Activated CD4-positive, alpha-beta T cell treated with anti-CD3 and anti-CD28 coated beads, Interleukin-10, Interleukin-2, amounts not matched to agents 100 ng/mL and 50 ng/mL, durations not matched to agents 16 hours and 8 hours (primary cell): ENCODE measurements around the gene CABCOCO1.
A peak's percentile ranks its signal among the peaks of the same experiment; 100 is the strongest.

Source experiments
- DNase-seq: peaks from one replicate; pipeline ENCODE4 v3.0.0-alpha.2; 2020

Gene CABCOCO1

DNA sequence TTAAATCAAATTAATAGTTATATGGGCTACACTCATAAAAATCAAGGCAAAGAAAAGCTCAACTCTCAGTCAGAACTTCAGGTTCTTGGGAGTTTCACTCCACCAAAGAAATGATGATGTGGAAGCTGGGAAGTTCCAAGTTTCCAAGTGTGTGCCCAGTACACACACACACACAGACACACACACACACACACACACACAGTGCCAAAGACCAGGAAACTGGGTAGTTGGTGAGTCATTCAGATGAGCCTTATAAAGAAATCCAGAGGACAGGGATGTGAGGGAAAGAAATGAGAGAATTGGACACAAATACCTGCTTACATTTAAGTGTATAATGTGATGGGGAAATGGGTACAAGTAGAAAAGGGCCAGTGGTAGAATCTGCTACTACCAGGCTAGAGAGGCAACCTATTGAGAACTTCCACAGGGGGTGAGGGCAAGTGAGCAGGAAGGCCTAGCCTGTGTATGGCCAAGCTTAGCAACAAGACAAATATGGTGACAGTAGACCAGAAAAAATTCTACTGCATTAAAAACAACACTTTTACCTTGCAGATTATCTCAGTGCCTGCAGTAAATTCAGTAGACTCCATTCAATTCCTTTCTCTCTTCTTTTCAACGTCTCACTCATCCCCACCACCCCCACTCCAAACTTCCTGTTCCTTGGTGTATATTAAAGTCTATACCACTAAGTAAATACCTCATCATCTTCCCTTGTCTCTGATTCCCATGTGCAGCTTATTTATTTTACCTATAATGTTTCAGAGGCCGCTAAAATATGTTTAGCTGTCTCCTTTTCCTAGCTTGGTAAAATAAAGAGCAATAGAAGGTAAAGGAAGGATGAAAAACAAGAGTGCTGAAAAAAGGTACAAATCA lies 95.0 kb downstream of the CABCOCO1 start:
- no peak for DNase-seq

DNA sequence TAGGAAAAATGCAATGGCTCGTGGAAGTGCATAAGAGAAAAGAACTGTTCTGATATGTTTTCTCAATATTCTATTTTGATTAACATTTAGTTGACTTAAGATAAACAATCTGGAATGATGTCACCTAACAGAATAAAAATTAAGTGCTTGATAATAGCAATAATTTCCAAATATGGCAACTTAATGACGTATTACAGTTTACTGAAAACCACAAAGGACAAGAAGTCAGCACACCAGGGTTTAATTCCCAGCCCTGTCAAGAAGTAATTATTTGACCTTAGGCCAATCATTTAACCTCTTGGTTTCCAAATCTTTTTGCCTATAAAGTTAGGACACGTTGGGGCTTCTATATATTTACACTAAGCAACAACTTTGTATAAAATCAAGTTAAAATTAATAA lies 95.7 kb downstream of the CABCOCO1 start:
- no peak for DNase-seq

DNA sequence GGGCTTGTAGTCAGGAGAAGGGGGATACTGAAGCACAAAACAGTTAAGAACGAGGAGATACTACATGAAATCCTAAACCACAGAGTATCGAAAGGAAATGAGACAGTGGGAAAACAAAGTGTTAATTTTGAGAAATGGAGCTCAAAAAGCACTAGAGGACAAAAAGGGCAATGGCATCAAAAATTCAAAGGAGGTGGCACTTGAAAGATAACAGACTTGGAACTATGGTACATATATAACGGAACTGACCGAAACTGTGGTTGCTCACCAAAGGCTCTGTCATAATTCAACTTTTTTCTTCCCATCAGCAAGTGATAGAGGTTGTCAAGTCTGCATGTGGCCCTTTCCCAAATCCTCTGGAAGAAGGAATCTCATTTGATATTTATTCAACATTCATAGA lies 97.0 kb downstream of the CABCOCO1 start:
- DNase-seq: no peak

DNA sequence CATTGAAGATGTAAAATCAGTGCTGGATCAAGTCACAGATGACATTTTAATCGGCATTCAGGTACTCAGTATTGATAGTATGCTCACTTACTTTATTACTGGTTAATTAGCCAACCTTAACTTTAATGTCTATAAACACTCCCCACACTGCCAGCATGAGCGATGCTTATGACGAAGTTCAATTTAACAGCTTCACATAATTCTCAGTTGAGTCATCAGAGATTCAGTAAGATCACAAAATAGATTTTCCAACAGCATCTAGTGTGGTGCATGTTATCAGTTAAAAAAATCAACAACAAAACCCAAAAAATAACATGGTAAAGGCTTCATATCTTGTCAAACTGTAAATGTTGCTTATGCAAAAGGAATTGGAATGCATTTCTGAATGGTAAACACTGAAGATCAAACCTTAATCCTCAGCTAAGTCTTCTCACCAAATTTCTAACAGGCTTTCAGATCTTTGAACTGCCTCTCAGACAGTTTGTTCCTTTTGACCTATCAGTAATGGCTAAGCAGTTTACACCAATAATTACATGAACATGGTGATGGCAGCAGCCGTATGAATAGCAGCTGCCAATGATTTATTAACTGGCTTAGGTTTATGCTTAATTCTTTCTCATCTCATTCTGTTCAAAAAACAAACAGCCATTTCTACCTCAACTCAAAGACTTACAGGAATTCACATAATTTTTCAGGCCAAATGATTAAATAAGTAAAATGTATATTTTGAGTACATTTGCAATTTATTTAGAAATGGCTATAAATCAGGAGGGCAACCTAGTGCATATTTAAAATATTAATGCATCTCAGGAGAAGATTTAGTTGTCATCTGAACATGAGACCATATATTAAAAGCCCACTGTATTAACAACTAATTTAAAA lies 98.5 kb downstream of the CABCOCO1 start:
- DNase-seq: peak; percentile 15

DNA sequence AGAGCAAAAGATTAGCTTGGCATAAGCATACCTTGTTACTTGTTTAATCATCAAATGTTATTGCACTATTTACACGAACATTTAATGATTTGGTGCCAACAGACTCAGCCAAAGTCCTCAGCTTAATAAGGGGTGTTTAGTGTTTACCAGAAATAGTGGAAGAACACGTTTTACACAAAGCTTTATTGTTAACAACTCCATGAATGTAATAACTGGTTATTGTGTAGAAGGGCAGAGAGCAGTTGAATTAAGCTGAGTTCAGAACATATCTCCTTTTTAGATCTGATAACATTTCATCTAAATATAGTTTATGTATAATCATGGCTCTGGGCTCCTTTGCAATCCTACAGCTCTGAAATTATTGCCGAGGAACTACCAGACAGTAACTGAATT lies 99.1 kb downstream of the CABCOCO1 start:
- no peak for DNase-seq

DNA sequence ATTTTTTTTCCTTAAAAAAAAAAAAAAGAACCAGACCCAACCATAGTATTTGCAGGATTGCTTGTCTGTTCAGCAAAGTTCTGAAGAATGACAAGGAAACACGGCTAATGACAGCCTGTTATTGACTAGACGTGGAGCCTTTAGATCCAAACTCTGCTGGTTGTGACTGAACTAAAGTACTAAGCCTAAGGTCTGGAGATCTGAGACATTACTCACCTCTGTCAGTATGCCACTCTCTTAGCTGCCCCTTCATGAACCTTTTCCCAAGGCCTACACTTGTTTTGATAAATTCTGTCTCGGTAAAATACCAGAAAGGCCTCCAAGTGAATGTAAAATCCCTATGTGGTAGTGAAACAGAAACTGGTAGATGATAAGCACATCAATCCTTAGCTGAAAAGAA lies 101.0 kb downstream of the CABCOCO1 start:
- DNase-seq: no peak

DNA sequence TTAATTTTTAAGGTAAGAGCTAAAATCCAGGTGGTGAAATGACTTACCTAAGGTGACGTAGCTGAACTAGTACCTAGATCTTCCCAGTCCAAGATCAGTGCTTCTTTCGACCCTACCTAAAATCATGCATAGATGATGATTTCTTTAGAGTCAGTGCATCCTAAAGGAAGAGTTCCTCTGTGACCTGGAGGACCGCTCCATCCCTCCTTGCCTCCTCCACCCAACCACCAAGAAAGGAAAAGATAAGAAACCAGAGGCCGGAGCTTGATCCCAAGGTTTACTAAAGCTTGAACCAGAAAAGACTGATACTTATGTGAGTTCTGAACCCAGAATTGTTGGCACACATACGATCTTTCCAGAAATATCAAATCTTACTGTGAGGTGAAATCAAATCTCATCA lies 101.8 kb downstream of the CABCOCO1 start:
- no peak for DNase-seq

DNA sequence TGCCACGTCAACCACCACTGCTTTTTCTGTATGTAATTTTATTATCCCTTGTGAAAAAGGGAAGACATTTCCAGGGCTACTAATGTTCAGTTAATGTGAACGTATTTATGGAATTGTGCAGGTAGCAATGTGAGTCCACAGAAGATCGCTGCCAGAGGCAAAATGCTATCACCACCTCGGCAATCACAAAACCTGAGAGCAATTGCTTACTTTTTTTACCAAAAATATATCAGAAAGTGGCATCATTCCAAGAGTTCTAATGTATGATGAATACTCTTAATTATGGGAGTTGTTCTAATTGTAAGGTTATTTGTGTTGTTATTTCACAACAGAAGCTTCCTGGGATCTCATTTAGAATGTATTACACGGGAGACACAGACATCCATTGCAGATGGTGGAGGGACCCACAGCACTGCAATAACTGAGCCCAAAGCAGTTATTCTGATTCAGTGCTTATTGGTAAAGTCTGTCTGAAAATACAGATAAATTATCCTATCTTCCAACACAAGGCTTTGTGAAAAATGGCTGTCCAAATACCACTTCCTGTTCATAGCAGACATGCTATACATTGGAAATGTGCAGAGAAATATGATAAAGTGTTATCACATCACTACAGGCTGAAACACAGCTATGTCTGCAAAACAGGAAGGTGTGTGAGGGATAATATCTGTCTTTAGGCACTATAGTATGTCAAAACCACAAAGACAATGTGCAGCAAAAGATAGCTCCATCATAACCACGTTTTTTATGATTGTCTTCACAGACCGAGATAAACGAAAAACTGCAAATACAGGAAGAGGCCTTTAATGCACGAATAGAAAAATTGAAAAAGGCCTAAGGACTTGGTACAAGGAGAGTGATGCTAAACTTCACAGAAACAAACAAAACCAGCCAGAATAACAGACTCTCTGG lies 102.7 kb downstream of the CABCOCO1 start:
- DNase-seq: no peak

DNA sequence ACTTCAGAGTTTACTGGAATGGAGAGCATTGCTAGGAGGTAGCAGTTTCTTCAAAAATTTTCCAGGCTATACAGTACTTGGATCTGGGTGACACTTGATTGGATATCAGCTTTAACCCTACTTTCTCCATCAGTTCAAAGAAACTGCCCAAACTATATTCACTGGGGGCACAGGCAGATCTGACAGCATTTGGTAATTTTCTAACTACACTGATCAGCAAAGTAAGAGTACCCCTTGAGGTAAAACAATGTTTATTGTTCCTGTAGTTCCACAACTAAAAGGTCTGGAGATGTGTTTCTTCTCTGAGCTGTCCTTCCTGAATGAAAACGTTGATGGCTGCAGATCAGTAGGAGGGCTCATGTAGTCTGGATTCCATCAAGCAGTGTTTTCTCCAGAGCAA lies 104.2 kb downstream of the CABCOCO1 start:
- no peak for DNase-seq

DNA sequence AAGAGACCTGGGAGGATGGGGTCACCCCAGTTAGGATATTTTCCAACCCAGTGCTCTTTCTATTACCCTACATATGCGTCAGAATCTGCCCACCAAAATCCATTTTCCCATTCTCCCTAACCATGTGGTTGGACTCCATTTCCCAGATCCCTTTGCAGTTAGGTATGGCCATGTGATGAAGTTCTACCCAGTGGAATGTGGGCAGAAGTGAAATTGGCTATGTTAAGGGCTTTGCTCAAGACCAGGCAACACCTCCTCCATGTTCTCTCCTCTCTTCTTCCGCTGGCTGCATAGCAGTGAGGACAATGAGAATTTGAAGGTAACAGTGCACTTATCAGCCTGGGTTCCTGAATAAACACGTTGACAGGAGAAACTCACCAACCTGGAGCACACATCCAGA lies 111.3 kb downstream of the CABCOCO1 start:
- DNase-seq: no peak

DNA sequence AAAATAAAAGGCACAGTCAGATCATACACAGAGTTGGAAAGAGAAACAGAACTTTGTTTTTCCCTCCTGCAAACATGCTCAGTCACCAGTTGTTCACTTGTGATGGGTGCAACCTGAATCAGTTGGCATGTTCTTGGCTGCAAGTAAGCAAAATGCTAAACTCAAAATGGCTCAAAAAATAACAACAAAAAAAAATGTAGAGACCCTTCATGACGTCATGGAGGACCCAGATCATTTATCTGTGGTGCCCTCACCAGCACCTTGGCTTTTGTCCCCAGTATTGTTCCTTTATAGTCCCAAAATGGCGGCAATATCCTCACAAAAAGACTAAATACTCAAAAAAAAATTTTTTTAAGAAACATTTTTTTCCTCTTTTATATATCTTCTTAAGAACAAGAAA lies 112.4 kb downstream of the CABCOCO1 start:
- DNase-seq: no peak

DNA sequence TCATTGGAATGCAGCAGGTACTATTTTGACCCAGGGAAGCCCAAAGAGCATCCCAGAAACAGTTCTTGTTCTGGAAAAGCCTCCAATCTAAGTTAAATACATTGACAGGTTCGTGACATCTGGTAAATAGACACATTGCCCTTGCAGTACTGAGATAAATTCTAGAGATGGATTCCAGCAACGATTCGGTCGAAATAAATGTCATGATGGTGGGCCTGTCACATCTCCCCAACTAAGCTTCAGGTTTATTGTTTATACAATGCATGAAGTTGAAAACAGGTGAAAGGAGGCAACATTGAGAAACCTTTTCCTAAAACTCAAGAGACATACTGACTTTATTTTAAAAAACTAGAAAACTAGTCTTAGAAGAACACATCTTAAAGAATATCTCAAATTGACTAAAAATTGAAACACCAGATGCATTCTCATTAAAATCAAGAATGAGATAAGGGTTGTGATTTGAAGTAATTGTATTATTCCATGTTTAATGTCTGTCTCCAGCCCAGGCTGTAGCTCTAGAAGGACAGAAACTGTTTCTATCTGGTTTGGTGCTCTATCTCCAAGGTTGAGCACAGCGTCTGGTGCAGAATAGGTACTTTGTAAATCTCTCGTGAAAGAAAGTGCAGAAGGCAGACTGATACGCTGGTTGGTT lies 114.0 kb downstream of the CABCOCO1 start:
- DNase-seq: no peak

DNA sequence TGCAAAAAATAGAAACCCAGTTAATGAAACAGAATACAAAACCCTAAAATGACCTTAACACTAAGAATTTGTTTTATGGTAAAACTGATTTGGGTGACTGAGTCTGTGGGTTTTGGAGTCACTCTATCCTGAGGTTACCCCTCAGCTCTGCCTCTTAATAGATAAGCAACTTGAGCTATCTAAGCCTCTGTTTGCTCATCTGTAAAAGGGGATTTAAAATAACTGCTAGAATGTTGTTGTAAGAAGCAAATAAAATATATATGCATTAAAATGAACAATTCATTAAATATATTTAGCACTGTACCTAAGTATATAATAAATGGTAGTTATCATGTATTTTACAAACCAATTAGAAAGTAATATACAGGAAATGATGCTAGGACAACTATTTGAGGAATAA lies 115.4 kb downstream of the CABCOCO1 start:
- DNase-seq: no peak

DNA sequence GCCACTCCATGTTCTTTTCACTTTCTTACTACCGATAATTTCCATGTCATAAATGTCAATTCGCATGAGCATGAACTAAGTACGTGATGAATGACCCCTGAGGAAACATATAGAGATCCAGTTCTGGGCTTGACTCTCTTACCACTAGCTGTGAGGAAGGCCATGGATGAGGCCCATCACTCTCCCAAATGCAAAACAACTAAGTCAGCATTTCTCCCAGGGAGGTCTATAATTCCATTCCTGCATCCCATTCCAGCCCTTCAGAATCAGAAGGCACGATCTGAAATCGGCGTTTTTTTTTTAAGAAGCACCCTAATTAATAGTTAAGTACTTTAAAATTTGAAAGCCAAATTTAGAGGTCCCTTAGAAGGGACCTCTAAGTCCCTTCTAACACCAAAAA lies 116.5 kb downstream of the CABCOCO1 start:
- no peak for DNase-seq

DNA sequence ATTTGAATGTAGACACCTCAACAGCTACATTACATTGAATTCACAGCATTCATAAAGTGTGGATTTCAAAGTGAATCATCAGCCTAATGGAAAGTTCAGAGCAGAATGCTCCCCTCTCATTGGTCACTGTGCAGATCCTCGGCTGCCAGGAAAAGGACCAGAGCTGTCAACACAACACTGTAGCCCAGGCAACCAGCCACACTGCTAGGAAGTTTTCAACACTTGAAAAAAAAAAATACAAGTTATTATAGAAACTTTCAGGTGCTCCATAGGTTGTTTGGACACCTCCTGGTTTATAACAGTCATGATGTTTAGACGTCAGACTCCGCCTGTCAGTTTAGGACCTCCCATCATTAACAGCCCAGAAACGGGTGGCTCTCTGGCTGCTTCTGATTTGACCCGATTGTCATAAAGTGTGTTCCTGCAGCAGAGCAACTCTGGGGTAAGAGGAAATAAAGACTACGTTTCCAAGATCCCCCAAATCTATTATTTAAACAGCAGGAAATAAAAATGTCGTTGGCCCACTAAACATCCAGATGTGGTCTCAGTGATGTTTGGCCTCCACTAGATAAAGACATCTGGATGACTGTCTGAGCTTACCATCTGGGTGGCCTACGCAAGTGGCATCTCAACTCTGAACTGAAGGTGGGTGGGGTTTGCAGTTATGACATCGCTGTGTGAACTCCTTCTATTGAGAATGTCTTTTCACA lies 117.4 kb downstream of the CABCOCO1 start:
- DNase-seq: peak; percentile 72

DNA sequence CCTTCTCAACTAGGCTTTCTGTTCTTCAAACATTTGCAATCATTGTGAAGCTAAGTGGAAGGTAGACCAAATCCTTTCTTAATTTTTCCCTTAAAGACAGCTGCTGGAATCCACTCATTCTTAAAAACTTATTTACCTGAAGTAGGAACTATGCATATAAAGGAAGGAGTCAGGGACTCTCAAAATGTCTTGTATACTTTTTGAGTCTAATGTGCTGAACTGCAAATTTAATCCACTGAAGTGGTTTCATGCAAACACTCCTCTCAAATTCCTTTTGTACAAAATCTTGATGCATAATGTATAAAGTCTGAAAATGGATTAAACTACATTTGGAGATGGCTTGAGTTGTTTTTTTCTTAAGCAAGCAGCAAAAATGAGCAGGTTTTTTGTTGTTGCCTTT lies 118.0 kb downstream of the CABCOCO1 start:
- DNase-seq: no peak

DNA sequence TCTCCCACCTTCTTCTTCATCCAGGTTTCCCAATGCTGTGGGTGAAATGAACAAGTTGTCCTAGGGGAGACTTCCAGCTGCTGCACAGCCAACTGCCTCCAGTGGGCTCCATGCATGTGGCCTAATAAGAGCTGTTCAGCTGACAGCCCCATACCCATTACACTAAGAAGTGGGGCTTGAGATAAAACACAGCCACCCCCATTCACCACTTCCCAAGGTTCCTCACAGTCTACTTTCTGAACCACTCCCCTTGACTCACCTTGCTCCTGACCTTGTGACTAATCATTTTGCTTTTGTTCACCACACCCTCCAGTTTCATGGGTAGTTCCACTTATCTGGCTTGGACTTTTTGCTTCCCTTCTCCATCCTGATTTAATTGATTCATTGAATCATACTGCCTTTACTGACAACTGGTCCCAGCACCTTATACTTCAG lies 119.3 kb downstream of the CABCOCO1 start:
- DNase-seq: peak; percentile 49

DNA sequence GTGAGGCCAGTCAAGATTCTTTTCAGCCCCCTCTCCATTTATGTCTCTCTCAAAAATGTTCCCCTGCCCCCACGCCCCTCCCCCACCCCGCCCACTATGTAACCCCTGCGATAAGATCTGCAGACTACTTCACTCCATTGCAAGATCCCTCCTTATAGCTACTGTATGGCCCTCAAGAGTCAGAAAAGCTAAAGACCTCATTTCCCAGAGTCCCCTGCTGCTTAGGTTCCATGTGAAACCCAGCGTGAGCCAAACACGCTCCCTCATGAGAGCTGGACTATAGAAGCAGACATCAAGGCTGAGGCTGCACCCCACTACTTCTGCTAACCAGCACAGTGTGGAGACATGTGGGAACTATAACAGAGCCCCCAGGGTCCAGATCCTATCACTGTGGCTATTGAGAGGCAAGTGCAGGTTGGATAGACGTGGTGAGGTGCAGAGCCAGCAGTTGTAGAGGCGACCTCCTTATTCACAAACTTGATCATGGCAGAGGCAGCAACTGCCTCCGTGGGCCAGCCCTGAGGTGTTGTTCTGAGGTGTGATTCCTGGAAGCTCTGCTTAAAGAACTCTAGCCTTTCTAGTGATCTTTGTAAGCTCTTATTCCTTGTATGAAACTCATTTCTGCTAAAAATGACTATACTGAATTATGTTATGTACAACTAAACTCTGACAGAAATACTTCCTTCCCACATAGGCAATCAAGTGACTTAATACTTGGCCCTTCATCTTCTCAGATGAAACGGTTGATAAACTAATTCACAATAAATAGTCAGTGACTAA lies 121.8 kb downstream of the CABCOCO1 start:
- peak; percentile 87 for DNase-seq

DNA sequence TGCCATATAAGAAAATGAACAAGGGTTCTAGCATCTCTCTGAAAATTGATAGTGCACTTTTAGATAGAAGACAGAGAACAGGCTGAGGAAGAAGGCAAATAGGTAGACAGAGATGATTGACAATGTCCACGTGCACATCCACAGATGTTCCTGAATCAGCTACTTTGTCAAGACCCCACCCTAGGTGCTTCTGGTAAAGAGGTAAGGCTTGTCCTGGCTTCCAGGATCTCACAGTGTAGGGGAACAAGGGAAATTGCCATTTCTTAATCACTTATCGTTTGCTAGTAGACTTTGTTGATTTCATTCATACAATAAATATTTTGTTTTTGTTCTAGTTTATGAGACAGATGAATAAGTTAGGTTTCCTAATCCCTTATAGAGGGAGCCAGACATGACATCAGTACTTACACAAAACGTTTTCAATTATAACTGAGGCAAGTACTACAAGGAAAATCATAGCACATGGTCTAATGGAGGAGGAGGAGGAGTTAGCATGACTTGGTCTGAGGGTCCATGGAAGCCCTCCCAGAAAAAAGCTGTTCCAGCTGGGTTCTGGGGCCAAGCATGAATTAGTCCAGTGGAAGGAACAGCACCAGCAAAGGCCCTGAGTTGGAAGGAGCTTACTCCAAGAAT lies 122.9 kb downstream of the CABCOCO1 start:
- DNase-seq: no peak

DNA sequence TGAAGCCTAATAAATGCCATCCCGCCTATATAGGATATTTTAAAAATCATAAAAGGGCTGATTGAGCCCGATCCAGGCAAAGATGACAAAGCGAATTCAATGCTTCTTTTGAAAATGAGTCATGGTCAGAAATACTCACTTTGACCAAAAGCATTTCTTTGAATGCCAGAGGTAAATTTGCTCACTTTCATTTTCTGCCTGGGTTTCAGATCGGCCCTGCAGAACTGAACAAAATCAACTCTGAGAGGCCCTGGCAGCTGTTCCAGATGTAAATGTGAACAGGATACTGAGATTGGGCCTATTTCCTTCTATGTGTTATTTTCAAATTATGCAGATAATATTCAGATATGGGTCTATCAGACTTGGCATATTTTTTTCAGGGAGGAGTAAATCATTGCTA lies 124.0 kb downstream of the CABCOCO1 start:
- peak; percentile 87 for DNase-seq
